CD4-positive, CD25-positive, alpha-beta regulatory T cell (primary cell): Measurements from ENCODE around the gene HTR1D. TPM values are rescaled to one million over a fixed set of nuclear protein-coding genes. Genes with fewer than 3 reads are reported as not detected.
"Not testable (repeated sequence)": the region's sequence is repeated elsewhere in the genome, so short reads cannot be mapped to it uniquely, and the experiment has no call there.

ENCODE experiments used
- ATAC-seq, 2 donors: fragments of 150-1000 bp; cut with Tn5 transposase; one replicate each; pipeline ENCODE4 v1.10.0; 2021; ENCODE audit warnings: low read depth in 2 of 2, moderate number of reproducible peaks in 2 of 2, moderate library complexity in 1 of 2
- DNase-seq, 3 donors: peaks; one replicate each; pipeline versions ENCODE4 v3.0.0 to v3.0.0-alpha.2; 2012 to 2022; ENCODE audit warnings: mixed read lengths in 1 of 3
- H3K27ac ChIP-seq: one replicate; pipeline ENCODE4 v1.7.0; 2013; ENCODE audit warnings: mild to moderate bottlenecking, low read length; ENCODE audit not compliant: insufficient read depth, poor library complexity, severe bottlenecking
- H3K27me3 ChIP-seq: one replicate; pipeline ENCODE4 v1.7.0; 2013; ENCODE audit warnings: low read length; ENCODE audit not compliant: control insufficient read depth, insufficient read depth
- H3K36me3 ChIP-seq: one replicate; pipeline ENCODE4 v1.7.0; 2013; ENCODE audit warnings: mild to moderate bottlenecking, low read length, moderate library complexity; ENCODE audit not compliant: control insufficient read depth, insufficient read depth
- H3K4me1 ChIP-seq: 2 replicates; pipeline ENCODE4 v1.7.0; 2013; ENCODE audit warnings: mild to moderate bottlenecking, low read length; ENCODE audit not compliant: insufficient read depth, control insufficient read depth, poor library complexity, severe bottlenecking
- H3K4me3 ChIP-seq: one replicate; pipeline ENCODE4 v1.7.0; 2013; ENCODE audit warnings: low read depth, mild to moderate bottlenecking, low read length, moderate library complexity
- H3K9me3 ChIP-seq, 2 experiments: 1 replicate in 1 of 2; 2 replicates in 1 of 2; pipeline ENCODE4 v1.7.0; 2013; ENCODE audit warnings: low read length in 2 of 2, mild to moderate bottlenecking in 1 of 2, moderate library complexity in 1 of 2; ENCODE audit not compliant: control insufficient read depth in 2 of 2
- H3K27ac Mint-ChIP-seq, 3 donors: one replicate each; pipeline ENCODE4 v1.8.0; 2020 to 2022; ENCODE audit warnings: mild to moderate bottlenecking in 3 of 3, mixed read lengths in 3 of 3, moderate library complexity in 2 of 3
- H3K27me3 Mint-ChIP-seq: one replicate; pipeline ENCODE4 v1.8.0; 2022; ENCODE audit warnings: mild to moderate bottlenecking, mixed read lengths
- H3K36me3 Mint-ChIP-seq: one replicate; pipeline ENCODE4 v1.8.0; 2020; ENCODE audit warnings: mixed read lengths
- H3K4me1 Mint-ChIP-seq, 4 donors: one replicate each; pipeline ENCODE4 v1.8.0; 2020 to 2022; ENCODE audit warnings: mixed read lengths in 4 of 4, mild to moderate bottlenecking in 1 of 4
- H3K4me3 Mint-ChIP-seq, 4 donors: one replicate each; pipeline ENCODE4 v1.8.0; 2020 to 2022; ENCODE audit warnings: mild to moderate bottlenecking in 4 of 4, mixed read lengths in 4 of 4, moderate library complexity in 3 of 4
- H3K9me3 Mint-ChIP-seq, 7 donors: one replicate each; pipeline ENCODE4 v1.8.0; 2020 to 2022; ENCODE audit warnings: mixed read lengths in 7 of 7, mild to moderate bottlenecking in 3 of 7, moderate library complexity in 2 of 7
- polyA plus RNA-seq, 4 donors: library from polyadenylated mRNA; unstranded; fragments of 300-500 nt; fragmentation: Illumina TruSeq; gene quantifications; one replicate each; pipeline ENCODE4 v1.2.3, GENCODE V29; 2021
- total RNA-seq: library from RNA; stranded (reverse); gene quantifications from one replicate; pipeline ENCODE4 v1.2.3, GENCODE V29; 2022

The HTR1D gene
- total and polyA plus RNA-seq, 5 donors from 2014 or later = not detected

DNA sequence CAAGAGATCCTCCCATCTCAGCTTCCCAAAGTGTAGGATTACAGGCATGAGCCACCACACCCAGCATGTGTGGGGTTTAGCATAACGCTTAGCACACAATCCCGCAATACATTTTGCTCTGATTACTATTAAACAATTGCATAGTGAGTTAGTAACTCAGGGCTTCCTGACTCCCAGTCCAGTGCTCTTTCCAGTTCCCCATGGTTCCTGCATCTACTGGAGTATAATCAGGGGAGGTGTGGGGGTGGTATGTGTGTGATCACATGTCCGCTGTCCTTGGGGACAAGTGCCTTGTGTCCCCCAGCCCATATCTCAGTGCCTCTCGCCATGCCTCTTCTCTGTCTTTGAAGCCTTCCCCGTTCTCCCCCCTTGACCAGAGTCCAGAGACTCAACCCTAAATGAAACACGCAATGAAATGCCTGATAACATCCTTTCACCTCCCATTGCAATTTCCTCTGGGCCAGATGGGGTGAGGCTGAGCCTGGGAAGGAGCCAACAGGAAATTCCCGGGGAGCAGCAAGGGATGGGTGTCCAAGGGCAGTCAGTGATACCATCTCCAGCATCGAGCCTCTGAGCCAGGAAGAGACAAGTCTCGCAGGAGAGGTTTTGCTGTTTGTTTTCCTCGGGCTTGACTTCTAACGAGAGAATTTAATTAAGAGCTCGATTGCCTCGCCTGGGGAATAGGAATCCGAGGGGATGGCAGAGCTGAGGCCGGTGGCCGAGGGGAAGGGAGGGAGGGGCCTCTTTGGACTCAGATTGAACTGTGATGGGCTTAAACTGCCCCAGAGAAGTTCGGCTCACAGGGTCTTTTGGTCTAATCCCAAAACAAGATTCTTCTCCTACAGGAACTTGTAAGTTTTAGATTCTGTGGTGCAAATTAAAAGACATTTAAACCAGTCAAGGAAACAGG is 7.7 kb upstream of the HTR1D start:
- H3K27ac Mint-ChIP-seq = no peak overlapping the region
- H3K4me1 Mint-ChIP-seq = no peaks in the 10 kb centered on the region
- H3K4me3 Mint-ChIP-seq = no peak overlapping the region
- ATAC-seq (no peak), DNase-seq (no peak)
- Histone ChIP-seq H3K4me3 (no peak overlapping the region), H3K27ac (no peak overlapping the region), H3K27me3 (peaks cover 11% of the 10 kb centered on the region), H3K9me3 (no peaks in the 10 kb centered on the region), H3K4me1 (no peaks in the 10 kb centered on the region), H3K36me3 (no peaks in the 10 kb centered on the region)
- H3K36me3 Mint-ChIP-seq = peaks cover 3% of the 10 kb centered on the region
- H3K27me3 Mint-ChIP-seq = peaks cover 24% of the 10 kb centered on the region
- H3K9me3 Mint-ChIP-seq = peaks cover 0 to 8% (median 2%) of the 10 kb centered on the region in 7 donors

DNA sequence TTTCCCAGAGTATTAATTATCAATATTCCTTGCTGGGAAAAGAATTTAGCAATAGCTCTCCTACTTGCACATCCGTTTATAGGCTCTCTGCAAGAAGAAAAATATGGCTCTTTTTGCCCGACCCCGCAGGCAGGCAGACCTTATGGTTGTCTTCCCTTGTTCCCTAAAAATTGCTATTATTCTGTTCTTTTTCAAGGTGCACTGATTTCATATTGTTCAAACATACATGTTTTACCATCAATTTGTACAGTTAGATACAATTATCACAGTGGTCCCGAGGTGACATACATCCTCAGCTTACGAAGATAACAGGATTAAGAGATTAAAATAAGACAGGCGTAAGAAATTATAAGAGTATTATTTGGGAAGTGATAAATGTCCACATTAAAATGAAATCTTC is 6.7 kb upstream of the HTR1D start:
- peaks cover 14% of the 10 kb centered on the region for H3K27me3 ChIP-seq
- ATAC-seq, H3K27ac Mint-ChIP-seq, H3K9me3 Mint-ChIP-seq, H3K4me1 Mint-ChIP-seq, H3K27ac ChIP-seq, H3K4me3 ChIP-seq, H3K4me1 ChIP-seq, H3K9me3 ChIP-seq, H3K36me3 ChIP-seq, H3K4me3 Mint-ChIP-seq, H3K36me3 Mint-ChIP-seq, DNase-seq: not testable (repeated sequence)
- H3K27me3 Mint-ChIP-seq = peaks cover 34% of the 10 kb centered on the region

DNA sequence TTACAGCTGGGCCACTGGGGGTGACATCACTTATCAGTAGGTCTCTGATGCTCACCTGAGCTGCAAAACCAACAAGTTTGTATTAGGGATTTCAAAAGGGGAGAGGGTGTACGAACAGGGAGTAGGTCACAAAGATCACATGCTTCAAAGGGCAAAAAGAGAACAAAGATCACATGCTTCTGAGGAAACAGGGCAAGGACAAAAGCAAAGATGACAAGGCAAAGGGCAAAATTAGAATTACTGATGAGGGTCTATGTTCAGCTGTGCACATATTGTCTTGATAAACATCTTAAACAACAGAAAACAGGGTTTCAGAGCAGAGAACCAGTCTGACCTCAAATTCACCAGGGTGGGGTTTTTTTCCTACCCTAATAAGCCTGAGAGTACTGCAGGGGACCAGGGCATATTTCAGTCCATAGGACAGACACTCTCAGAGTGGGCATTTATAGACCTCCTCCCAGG is 6.2 kb upstream of the HTR1D start:
- H3K9me3 Mint-ChIP-seq, H3K4me1 Mint-ChIP-seq, H3K36me3 Mint-ChIP-seq, H3K36me3 ChIP-seq, ATAC-seq, H3K9me3 ChIP-seq, H3K4me1 ChIP-seq, DNase-seq, H3K27ac ChIP-seq, H3K4me3 Mint-ChIP-seq, H3K4me3 ChIP-seq, H3K27ac Mint-ChIP-seq: not testable (repeated sequence)
- peaks cover 14% of the 10 kb centered on the region for H3K27me3 ChIP-seq
- H3K27me3 Mint-ChIP-seq = peaks cover 38% of the 10 kb centered on the region

DNA sequence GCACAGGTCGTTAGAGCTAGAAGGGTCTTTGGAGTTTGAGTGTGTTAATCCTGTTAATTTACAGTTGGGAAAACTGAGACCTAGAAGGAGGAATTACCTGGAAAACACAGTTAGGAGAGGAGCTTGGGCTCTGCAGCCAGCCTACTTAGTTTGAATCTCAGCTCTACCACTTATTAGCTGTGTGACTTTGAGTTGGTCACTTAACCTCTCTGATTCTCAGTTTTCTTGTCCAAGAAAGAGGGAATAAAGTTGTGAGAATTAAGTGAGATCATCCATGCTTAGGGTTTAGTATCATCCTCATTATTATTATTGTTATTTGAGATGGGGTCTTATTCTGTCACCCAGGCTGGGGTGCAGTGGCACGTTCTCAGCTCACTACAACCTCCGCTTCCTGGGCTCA is 5.4 kb upstream of the HTR1D start:
- Mint-ChIP-seq H3K27ac (no peak overlapping the region), H3K27me3 (peaks cover 45% of the 10 kb centered on the region), H3K36me3 (peaks cover 3% of the 10 kb centered on the region), H3K4me3 (no peak overlapping the region), H3K4me1 (peaks cover 0 to 2% (median under 1%) of the 10 kb centered on the region in 4 donors), H3K9me3 (peaks cover 0 to 8% (median 4%) of the 10 kb centered on the region in 7 donors)
- Histone ChIP-seq H3K36me3 (no peaks in the 10 kb centered on the region), H3K4me3 (no peak overlapping the region), H3K27ac (no peak overlapping the region), H3K9me3 (no peaks in the 10 kb centered on the region), H3K27me3 (peaks cover 14% of the 10 kb centered on the region), H3K4me1 (no peaks in the 10 kb centered on the region)
- DNase-seq = no peak
- ATAC-seq = no peak

DNA sequence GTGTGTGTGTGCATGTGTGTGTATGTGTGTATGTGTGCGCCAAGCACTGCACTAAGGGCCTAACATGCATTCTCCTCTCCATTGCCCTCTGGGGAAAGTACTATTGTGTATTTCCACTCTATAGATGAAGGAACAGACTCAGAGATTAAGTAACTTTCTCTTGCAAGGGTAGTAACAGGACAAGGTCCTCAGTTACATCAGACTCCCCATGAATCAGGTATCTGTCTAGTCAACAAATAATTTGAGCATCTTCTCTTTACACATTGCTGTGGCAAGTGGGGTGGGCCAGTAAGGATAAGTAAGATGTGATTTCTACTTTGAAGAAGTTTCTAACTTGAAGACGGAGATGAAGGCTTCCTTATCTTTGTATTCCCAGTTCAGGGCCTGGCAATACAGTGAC is 5.0 kb upstream of the HTR1D start:
- no peak overlapping the region for H3K4me3 ChIP-seq
- Mint-ChIP-seq H3K27ac (no peak overlapping the region), H3K4me3 (no peak overlapping the region), H3K4me1 (peaks cover 0 to 5% (median 1%) of the 10 kb centered on the region in 4 donors), H3K36me3 (peaks cover 3% of the 10 kb centered on the region), H3K27me3 (peaks cover 49% of the 10 kb centered on the region), H3K9me3 (peaks cover 0 to 8% (median 4%) of the 10 kb centered on the region in 7 donors)
- no peaks in the 10 kb centered on the region for H3K9me3 ChIP-seq
- ATAC-seq (no peak), DNase-seq (no peak)
- no peak overlapping the region for H3K27ac ChIP-seq
- peaks cover 14% of the 10 kb centered on the region for H3K27me3 ChIP-seq
- H3K4me1 ChIP-seq = peaks cover 4% of the 10 kb centered on the region
- no peaks in the 10 kb centered on the region for H3K36me3 ChIP-seq

DNA sequence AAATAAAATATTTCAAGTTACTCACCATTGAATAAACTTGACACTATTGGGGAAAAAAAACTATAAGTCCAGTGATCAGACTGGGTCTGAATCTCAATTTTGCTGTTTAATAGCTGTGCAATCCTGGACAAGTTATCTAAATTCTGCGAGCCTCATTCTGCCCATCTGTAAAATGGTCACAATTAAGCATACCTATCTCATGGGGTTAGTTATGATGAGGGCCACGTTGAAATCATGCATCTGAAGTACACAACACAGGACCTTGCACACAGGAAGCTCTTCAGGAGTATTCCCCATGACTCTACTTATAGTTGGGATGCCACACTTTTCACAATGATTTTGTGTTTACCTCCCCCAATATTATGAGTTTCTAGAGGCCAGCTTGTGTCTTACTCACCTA is 3.8 kb upstream of the HTR1D start:
- Histone ChIP-seq H3K4me1 (peaks cover 13% of the 10 kb centered on the region), H3K36me3 (no peaks in the 10 kb centered on the region), H3K4me3 (no peak overlapping the region), H3K9me3 (no peaks in the 10 kb centered on the region), H3K27ac (no peak overlapping the region), H3K27me3 (peaks cover 17% of the 10 kb centered on the region)
- Mint-ChIP-seq H3K4me1 (peaks cover 0 to 10% (median 3%) of the 10 kb centered on the region in 4 donors), H3K27ac (no peak overlapping the region), H3K27me3 (peaks cover 45% of the 10 kb centered on the region), H3K4me3 (no peak overlapping the region), H3K36me3 (peaks cover 3% of the 10 kb centered on the region), H3K9me3 (peaks cover 0 to 8% (median 4%) of the 10 kb centered on the region in 7 donors)
- DNase-seq = no peak
- ATAC-seq = no peak

DNA sequence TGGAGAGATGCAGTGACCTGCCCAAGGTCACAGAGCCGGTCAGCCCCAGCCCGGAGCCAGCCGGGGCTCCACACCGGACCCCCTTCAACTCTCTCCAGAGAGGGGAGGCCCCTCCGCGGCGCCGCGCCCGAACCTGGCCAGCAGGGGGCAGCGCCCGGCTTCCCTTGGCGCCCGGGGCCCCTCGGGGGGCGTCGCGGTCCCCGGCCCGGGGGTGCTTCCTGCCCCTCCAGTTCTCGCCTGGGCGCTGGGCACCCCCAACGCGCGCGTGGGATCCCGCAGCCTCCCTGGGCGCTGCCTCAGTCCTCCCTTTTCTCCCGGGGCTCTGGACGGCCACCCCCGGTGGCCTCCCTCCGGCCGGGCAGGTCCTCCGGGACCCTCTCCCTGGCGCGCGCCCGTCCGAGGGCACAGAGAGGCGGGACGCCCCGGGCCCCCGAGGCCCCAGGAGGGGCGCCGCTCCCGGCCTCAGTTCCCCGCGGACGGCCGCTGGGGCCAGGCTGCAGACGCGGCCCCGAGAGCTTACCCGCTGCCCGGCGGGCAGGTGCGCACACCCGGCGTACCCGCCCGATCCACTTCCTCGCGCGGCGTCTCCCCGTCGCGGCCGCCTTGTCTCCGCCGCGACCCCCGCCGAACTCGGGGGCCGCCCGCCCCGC is 406 bp downstream of the HTR1D start:
- peaks cover 29% of the 10 kb centered on the region for H3K27me3 ChIP-seq
- peaks cover 13% of the 10 kb centered on the region for H3K4me1 ChIP-seq
- Mint-ChIP-seq H3K36me3 (no peaks in the 10 kb centered on the region), H3K4me3 (peak overlapping the region in 1 of 4 donors; percentile 54), H3K9me3 (peaks cover 0 to 4% (median 0%) of the 10 kb centered on the region in 7 donors), H3K27ac (no peak overlapping the region), H3K27me3 (peaks cover 66% of the 10 kb centered on the region), H3K4me1 (peaks cover 0 to 12% (median 5%) of the 10 kb centered on the region in 4 donors)
- DNase-seq (peak in 1 of 3 donors; percentile 5), ATAC-seq (peak in 1 of 2 donors; percentile 33)
- H3K27ac ChIP-seq = no peak overlapping the region
- H3K4me3 ChIP-seq = no peak overlapping the region
- H3K9me3 ChIP-seq = no peaks in the 10 kb centered on the region
- H3K36me3 ChIP-seq = no peaks in the 10 kb centered on the region
